GM13976 (cell line): ENCODE data around the gene HSDL2.
A peak's percentile ranks its signal among the peaks of the same experiment; 100 is the strongest.

Source experiments
- DNase-seq: peaks from one replicate; pipeline ENCODE4 v3.0.0; 2012; ENCODE audit warnings: low spot score
- in situ Hi-C: fragments of 300-500 bp; cut with MboI; formaldehyde crosslinking; loops from one replicate; pipeline ENCODE4 v1.12.0; 2022; ENCODE audit warnings: low sequenced_read_pairs, mixed read lengths, inconsistent platforms; ENCODE audit not compliant: unreplicated experiment
- TF ChIP-seq, protein P1 (sequence below): IDR thresholded peaks from 2 replicates; pipeline ENCODE4 v1.5.1; 2012; ENCODE audit warnings: borderline replicate concordance, mild to moderate bottlenecking; ENCODE audit not compliant: insufficient read depth; ENCODE audit errors: extremely low read depth, missing control alignments, control extremely low read depth

The HSDL2 gene

DNA sequence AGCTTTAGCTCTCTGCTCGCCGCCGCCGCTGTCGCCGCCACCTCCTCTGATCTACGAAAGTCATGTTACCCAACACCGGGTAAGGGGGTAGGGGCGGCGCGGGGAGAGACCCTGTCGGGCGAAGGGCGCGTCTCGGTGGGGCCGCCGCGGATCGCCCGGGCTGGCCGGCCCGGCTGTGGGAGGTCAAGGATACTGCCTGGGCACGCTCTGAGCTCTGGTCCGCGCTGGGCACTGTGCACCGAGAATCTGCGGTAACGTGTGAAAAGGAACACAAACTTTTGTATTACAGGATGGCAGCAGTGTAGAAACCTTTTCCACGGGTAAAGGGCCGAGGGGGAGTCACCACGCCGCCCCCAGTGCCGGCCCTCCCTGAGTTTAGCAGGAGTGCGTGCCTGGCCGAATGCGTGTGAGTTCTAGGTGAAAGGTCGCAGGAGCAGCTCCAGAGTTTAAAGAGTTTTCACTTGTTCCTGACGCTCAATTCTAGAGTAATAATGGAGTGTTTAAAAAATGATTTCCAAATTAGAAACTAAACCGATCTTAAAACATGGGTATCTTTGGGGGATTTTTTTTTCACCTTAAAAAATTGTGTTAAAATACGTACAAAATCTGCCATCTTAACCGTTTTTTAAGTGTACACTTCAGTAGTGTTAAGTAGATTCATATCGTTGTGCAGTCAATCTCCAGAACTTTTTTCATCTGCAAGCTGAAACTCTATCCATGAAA lies at the start of gene HSDL2:
Gene HSDL2, plus strand, starts transcription at position 7 of the 723 bp plus-strand sequence. Its CDS starts 56 bp downstream, at position 63.
- peak; percentile 36 for DNase-seq
- in situ Hi-C loops = no loop called here
- TF ChIP-seq, protein P1, sequence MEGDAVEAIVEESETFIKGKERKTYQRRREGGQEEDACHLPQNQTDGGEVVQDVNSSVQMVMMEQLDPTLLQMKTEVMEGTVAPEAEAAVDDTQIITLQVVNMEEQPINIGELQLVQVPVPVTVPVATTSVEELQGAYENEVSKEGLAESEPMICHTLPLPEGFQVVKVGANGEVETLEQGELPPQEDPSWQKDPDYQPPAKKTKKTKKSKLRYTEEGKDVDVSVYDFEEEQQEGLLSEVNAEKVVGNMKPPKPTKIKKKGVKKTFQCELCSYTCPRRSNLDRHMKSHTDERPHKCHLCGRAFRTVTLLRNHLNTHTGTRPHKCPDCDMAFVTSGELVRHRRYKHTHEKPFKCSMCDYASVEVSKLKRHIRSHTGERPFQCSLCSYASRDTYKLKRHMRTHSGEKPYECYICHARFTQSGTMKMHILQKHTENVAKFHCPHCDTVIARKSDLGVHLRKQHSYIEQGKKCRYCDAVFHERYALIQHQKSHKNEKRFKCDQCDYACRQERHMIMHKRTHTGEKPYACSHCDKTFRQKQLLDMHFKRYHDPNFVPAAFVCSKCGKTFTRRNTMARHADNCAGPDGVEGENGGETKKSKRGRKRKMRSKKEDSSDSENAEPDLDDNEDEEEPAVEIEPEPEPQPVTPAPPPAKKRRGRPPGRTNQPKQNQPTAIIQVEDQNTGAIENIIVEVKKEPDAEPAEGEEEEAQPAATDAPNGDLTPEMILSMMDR = no peak

- no peak for DNase-seq
- TF ChIP-seq, protein P1 = no peak
- in situ Hi-C loops = no loop called here
Observed at GRCh38 chr9:112331674-112331952, 48.3 kb upstream of the HSDL2 start.

DNA sequence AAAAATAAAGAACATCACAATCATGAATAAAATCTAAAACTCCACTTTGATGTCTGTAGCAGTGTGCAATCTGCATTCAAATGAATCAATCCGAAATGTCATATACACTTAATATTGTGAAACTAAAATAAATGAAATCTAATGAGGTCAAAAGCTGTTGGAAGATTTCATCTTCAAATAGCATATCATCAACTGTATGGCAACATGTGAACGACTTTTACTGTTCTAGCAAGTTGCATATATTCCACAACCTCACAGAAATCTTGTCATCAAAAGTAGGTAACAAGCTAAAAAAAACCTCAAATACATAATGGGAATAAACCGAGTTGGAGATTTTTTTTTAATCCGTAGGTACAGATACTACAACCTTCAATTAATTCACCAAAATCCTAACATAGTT lies 47.7 kb upstream of the HSDL2 start:
- in situ Hi-C loops = no loop called here
- DNase-seq = no peak
- TF ChIP-seq, protein P1 = no peak

DNA sequence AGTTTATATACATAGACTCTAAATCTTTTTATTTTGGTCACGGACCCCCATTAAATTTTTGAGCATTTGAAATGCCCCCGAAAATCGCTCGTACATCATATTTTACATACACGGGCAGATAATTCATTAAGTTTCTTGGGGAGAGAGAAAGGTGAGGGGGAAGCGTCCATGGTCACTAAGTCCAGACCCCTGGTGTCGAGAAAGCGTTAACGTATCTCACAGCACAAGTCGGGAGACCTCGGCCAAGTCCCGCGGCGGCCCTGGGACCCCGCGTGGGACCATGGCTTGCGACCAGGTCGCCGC lies 47.3 kb upstream of the HSDL2 start:
- no peak for DNase-seq
- in situ Hi-C loops = no loop called here
- TF ChIP-seq, protein P1 = no peak

DNA sequence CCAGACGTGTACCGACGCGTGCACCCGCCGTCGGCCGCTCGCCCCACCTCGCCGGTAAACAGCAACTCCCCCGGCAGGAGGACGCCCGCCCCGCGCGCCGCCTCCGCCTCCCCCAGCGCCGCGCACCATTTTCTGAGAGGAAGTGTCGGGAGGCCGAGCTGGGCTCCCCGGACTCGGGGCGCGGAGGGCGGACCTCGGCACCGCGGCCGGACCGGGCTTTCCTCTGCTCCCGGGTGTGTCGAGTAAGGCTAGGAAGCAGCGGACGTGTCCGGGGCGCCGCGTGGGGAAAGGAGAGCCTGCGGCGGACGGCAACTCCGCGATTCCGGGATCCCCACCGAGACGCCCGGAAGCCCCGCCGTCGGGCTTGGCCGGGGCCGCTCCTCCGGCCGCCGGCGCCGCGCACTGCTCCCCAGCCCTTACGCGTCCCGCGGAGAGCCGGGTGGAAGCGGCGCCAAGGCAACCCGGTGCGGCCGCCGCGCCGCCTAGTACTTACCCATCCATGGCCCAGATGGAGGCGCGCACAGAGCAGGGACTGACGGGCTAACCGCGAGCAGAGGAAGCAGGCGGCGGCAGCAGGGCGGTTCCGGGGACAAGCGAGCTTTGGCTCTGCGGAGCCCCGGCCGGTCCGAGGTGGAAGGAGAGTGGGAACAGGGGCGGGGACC lies 46.8 kb upstream of the HSDL2 start, which contains the start of gene PTBP3:
Gene PTBP3, minus strand, starts transcription at position 643 of the 662 bp plus-strand sequence. CDS start 35,754 bp downstream, outside the sequence.
- in situ Hi-C loops = no loop called here
- TF ChIP-seq, protein P1 = no peak
- peak; percentile 82 for DNase-seq

DNA sequence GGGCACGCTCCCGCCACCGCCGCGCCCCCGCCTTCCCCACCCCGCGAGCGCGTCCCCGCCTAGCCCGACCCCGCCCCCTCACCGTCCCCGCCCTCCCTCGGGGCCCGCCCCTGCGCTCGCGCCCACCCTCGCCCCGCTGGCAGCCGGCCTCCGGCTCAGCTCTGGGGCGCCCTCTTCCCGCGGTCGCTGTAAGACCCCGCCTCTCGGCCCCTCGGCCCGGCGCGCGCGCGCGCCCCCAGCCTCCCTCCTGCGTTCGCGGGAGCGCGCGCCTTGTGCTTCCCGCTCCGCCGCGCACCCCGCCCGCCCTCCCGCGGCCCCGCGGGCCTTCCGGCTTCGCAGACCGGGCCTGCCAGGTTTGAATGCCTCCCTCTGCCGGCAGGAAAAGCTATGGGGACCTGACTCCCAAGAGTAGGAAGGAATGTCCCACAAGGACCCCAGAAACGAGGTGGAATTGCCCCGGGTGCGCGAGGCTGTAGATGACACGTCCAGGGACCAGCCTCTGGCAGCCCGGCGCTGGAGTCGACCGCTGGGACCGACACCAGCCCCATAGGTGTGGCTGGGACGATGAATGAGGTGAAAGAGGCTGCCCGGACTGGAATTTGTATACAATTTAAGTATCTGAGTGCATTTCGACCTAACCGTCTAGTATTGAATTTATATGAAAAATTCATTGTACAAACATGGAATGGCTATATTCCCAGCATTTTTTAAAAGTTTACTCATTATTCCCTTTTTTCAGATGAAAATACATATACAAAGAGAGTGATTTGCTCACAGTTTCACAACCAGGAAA lies 46.1 kb upstream of the HSDL2 start:
- TF ChIP-seq, protein P1 = peak; percentile 71
- in situ Hi-C loops = no loop called here
- DNase-seq = peak; percentile 96
